ENCODE measurements around the gene COPS3.

Gene COPS3

DNA sequence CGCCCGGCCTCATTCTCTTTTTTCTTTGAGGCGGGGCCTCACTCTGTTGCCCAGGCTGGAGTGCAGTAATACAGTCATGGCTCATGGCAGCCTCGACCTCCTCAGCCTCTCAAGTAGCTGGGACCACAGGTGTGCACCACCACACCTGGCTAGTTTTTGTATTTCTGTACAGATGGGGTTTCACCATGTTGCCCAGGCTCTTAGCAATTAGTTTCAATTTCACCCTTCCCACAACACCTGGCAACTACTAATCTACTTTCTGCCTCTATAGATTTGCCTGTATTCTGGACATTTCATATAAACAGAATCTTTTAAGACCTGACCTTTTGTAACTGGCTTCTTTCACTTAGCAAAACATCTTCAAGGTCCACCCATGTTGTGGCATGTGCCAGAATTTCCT lies 14.1 kb upstream of the COPS3 start:
- TF ChIP-seq CTCF (IDR thresholded peaks at IDR 0.05): no peak

DNA sequence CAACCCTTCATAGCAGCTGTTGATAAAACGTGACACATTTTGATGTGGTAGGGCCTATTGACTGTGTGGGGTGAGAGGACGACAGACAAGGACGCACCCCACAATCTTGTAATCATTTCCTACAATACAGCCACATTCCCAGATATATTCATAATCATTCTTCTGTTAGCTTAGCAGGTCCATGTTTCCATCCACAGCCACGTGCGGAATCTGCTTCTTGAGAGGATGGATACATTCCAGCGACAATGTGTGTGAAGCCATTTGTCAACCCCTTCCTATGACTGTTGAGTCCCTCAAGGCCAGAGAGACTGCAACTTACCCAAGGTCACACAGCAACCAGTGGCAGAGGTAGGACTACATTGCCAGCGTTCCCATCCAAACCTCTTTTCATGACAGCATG lies 8.7 kb upstream of the COPS3 start:
- no peak for TF ChIP-seq CTCF (IDR thresholded peaks at IDR 0.05)

GRCh38 chr17:17289086-17289485 lies 8.0 kb upstream of the COPS3 start:
- no peak for TF ChIP-seq CTCF (IDR thresholded peaks at IDR 0.05)

DNA sequence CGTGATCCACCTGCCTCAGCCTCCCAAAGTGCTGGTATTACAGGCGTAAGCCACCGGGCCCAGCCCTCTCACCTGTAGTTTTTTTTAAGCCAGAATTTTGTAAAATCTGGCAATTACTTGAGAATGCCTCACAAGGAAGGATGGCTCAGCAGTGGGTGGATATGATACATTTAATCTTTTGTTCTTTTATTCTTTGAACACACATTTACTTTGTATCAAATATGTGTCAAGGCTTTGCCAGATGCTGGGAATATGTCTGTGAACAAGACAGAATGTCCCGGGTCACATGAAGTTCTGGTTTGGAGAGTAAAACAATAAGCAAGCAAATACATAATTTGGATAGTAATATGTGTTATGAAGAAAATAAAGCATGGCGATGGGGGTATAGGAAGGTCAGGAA lies 4.9 kb upstream of the COPS3 start:
- TF ChIP-seq CTCF (IDR thresholded peaks at IDR 0.05): no peak

GRCh38 chr17:17279316-17279715 lies 1.7 kb downstream of the COPS3 start:
- TF ChIP-seq CTCF (IDR thresholded peaks at IDR 0.05): no peak

GRCh38 chr17:17275971-17276370 lies 5.1 kb downstream of the COPS3 start:
- no peak for TF ChIP-seq CTCF (IDR thresholded peaks at IDR 0.05)

DNA sequence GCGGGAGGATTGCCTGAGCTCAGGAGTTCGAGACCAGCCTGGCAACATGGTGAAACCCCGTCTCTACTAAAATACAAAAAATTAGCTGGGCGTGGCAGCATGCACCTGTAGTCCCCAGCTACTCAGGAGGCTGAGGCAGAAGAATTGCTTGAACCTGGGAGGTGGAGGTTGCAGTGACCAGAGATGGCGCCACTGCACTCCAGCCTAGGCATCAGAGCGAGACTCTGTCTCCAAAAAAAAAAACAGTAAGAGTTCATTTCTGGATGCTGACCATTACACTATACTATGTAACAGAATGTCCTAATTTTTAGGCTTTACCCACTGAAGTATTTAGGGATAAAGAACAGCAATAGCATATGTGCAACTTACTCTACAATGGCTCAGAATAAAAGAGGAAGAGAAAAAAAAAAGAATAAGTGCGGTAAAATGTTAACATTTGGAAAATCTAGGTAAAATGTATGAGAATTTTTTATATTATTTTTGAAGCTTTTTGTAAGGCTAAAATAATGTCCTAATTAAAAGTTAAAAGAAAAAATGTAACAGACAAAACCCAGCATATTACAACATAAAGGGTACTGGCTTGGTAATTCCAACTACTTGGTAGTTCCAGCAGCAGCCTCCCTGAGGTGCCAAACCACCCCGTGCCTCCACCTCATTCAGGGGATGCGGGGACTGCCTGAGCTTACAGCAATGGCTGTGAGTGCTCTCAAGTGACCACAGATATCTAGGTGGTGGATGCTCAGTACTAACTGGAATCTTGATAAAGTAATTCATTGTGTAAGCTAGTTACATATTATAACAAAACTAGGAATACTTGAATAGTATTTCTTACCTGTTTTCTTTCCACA lies 10.9 kb downstream of the COPS3 start:
- peak; percentile 56 for TF ChIP-seq CTCF (IDR thresholded peaks at IDR 0.05)

DNA sequence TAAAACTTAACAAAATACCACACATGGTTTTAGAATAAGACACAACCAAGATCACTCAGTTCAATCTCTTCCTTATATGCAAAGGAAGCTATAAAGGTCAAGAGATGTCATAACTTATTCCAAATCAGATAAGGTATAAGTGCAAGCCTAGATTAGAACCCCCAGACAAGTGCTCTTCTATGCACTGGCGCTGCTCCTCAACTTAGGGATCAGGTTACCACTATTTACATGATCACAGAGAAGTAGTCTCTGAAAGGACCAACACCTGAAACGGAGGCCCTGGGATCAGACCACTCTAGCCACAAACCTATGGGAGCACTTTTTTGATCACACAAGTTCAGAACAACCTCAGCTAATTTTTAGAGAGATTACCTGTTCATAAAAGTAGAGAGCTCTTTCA lies 16.6 kb downstream of the COPS3 start:
- TF ChIP-seq CTCF (IDR thresholded peaks at IDR 0.05): no peak
